Esophagus (tissue), 2 donors: ENCODE results near the gene C1orf21. TPM values are rescaled to one million over a fixed set of nuclear protein-coding genes. Genes with fewer than 3 reads are reported as not detected.

Source experiments
- H3K27ac ChIP-seq, 2 donors: one replicate each; pipeline ENCODE4 v1.5.1; 2013; ENCODE audit warnings: low read depth in 2 of 2, mild to moderate bottlenecking in 2 of 2, inconsistent platforms in 1 of 2, low read length in 1 of 2, moderate library complexity in 1 of 2
- H3K27me3 ChIP-seq, 2 donors: one replicate each; pipeline ENCODE4 v1.6.1; 2013; ENCODE audit warnings: low read length in 2 of 2, control low read depth in 1 of 2, mild to moderate bottlenecking in 1 of 2; ENCODE audit not compliant: insufficient read depth in 2 of 2, control insufficient read depth in 1 of 2
- H3K36me3 ChIP-seq, 2 donors: one replicate each; pipeline ENCODE4 v1.6.1; 2013; ENCODE audit warnings: low read length in 1 of 2; ENCODE audit not compliant: control insufficient read depth in 2 of 2, insufficient read depth in 2 of 2
- H3K4me1 ChIP-seq, 2 donors: one replicate each; pipeline ENCODE4 v1.6.1; 2013; ENCODE audit warnings: low read length in 1 of 2; ENCODE audit not compliant: control insufficient read depth in 2 of 2, insufficient read depth in 2 of 2
- H3K4me3 ChIP-seq, 2 donors: one replicate each; pipeline ENCODE4 v1.5.1; 2013; ENCODE audit warnings: low read length in 2 of 2, mild to moderate bottlenecking in 2 of 2, low read depth in 1 of 2, moderate library complexity in 1 of 2
- H3K9me3 ChIP-seq, 2 donors: one replicate each; pipeline ENCODE4 v1.6.1; 2013; ENCODE audit warnings: mild to moderate bottlenecking in 2 of 2, low read depth in 1 of 2, low read length in 1 of 2, moderate library complexity in 1 of 2; ENCODE audit not compliant: control insufficient read depth in 2 of 2, insufficient read depth in 1 of 2
- WGBS, 2 donors: extraction: QIAGEN DNeasy Blood & Tissue Kit; methylation state at CpG; one replicate each; pipeline ENCODE4 v1.1.7; 2013; 5-methylcytosine and 5-hydroxymethylcytosine counted together
- polyA plus RNA-seq, 2 donors: library from polyadenylated mRNA; stranded (reverse); fragments of 200-250 nt; gene quantifications; one replicate each; pipeline ENCODE4 v1.2.3, GENCODE V29; 2013
- donor health status: healthy with polysubstance abuse.
- donor health status: Bipolar disorder and iron deficiency.

Gene C1orf21
- polyA plus RNA-seq, 2 donors: 26.8 to 29.7 TPM

GRCh38 chr1:184583849-184584248, 197.0 kb downstream of the C1orf21 start:
- Histone ChIP-seq H3K36me3 (no peaks in the 10 kb centered on the region), H3K4me3 (no peak overlapping the region), H3K27ac (no peak overlapping the region), H3K27me3 (no peaks in the 10 kb centered on the region), H3K9me3 (no peaks in the 10 kb centered on the region), H3K4me1 (peaks cover 0 to 2% of the 10 kb centered on the region in 2 donors)
- WGBS, 2 donors: 65 to 67% methylated on average over 5 of the region's 5 CpGs

GRCh38 chr1:184588701-184589100, 201.9 kb downstream of the C1orf21 start:
- Histone ChIP-seq H3K4me3 (no peak overlapping the region), H3K4me1 (peaks cover 0 to 4% of the 10 kb centered on the region in 2 donors), H3K9me3 (no peaks in the 10 kb centered on the region), H3K27ac (no peak overlapping the region), H3K36me3 (no peaks in the 10 kb centered on the region), H3K27me3 (no peaks in the 10 kb centered on the region)
- WGBS, 2 donors: 91 to 95% methylated on average over 3 of the region's 3 CpGs

DNA sequence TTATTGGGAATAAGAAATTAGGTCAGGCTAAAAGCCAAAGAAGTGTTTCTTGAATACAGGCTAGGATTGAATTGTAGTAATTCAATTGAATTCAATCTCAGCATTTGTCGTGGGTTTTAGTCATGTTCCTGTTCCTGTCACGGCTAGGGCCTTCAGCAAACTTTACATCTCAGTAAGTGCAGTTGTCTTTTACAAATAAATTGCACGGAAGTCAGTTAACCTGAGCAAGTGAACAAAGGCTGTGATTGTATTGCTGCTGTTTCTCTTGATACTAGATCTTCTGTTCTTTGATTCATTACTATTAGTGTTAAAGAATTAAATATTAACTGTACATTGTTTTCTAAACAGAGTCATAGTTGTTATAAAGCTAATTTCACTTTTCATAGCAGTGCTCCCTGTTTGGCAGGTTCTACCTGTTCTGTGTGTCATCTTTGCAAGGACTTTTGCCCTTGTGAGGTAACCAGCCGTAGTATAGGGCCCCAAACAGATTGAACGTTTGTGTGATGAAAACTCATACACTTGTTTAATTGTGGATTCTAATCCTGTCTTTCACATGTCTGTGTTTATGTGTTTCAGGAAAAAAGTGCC, 203.4 kb downstream of the C1orf21 start:
- Histone ChIP-seq H3K27ac (peak overlapping the region in 1 of 2 donors; percentile 67), H3K4me3 (no peak overlapping the region), H3K36me3 (no peaks in the 10 kb centered on the region), H3K27me3 (no peaks in the 10 kb centered on the region), H3K9me3 (no peaks in the 10 kb centered on the region), H3K4me1 (peaks cover 0 to 4% of the 10 kb centered on the region in 2 donors)
- WGBS, 2 donors: 29 to 43% methylated on average over 5 of the region's 5 CpGs

GRCh38 chr1:184593597-184593996, 206.8 kb downstream of the C1orf21 start:
- H3K4me1 ChIP-seq: peaks cover 0 to 5% of the 10 kb centered on the region in 2 donors
- H3K27me3 ChIP-seq: no peaks in the 10 kb centered on the region
- WGBS, 2 donors: 87 to 93% methylated on average over 4 of the region's 4 CpGs
- H3K4me3 ChIP-seq: no peak overlapping the region
- H3K27ac ChIP-seq: no peak overlapping the region
- no peaks in the 10 kb centered on the region for H3K9me3 ChIP-seq
- no peaks in the 10 kb centered on the region for H3K36me3 ChIP-seq

GRCh38 chr1:184595596-184595995, 208.8 kb downstream of the C1orf21 start:
- Histone ChIP-seq H3K27ac (no peak overlapping the region), H3K4me3 (no peak overlapping the region), H3K36me3 (no peaks in the 10 kb centered on the region), H3K9me3 (no peaks in the 10 kb centered on the region), H3K27me3 (no peaks in the 10 kb centered on the region), H3K4me1 (peaks cover 0 to 2% of the 10 kb centered on the region in 2 donors)
- WGBS, 2 donors: 81% methylated on average over 7 of the region's 7 CpGs

- H3K9me3 ChIP-seq: no peaks in the 10 kb centered on the region
- H3K27me3 ChIP-seq: no peaks in the 10 kb centered on the region
- 72 to 84% methylated on average over 8 of the region's 8 CpGs for WGBS, 2 donors
- H3K36me3 ChIP-seq: no peaks in the 10 kb centered on the region
- peaks cover 0 to 2% of the 10 kb centered on the region in 2 donors for H3K4me1 ChIP-seq
- no peak overlapping the region for H3K27ac ChIP-seq
- H3K4me3 ChIP-seq: no peak overlapping the region
These were observed 210.3 kb downstream of the C1orf21 start for GRCh38 chr1:184596950-184597645.

DNA sequence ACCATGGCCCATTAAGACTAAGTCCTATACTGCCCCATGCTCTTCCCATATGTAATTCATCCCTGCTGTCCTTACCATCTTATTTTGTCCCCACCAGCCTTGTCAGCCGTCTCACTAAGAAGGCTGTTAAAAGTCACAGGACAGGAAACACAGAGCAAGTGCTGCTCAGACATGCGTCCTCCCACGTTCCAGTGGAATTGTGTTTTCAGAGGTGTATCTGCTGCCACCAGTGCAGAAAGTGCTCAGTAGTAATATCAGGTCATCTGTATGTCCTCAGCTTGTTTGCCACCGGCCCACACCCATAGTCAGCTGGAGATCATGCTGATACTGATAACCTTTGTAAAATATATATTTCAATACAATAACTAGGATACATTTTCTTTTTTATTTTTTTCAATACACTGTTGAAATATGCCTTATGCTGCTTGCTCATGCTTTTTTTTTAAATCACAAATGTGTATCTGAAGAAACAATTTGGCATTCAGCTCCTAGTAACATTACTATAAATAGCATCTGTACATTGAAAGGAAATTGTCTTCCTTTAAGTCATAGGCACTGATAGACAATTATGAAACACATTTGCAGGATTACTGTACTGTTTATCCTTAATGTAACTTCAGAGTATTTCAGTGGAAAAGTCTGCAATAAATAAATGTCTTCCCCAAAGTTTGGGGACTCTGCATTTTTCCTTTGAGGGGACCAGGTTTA, 211.0 kb downstream of the C1orf21 start:
- 59 to 69% methylated on average over 4 of the region's 4 CpGs for WGBS, 2 donors
- Histone ChIP-seq H3K36me3 (no peaks in the 10 kb centered on the region), H3K4me1 (peaks cover 0 to 2% of the 10 kb centered on the region in 2 donors), H3K4me3 (no peak overlapping the region), H3K9me3 (no peaks in the 10 kb centered on the region), H3K27ac (no peak overlapping the region), H3K27me3 (no peaks in the 10 kb centered on the region)

GRCh38 chr1:184598403-184599193, 211.8 kb downstream of the C1orf21 start:
- Histone ChIP-seq H3K27me3 (no peaks in the 10 kb centered on the region), H3K4me1 (peaks cover 0 to 2% of the 10 kb centered on the region in 2 donors), H3K9me3 (no peaks in the 10 kb centered on the region), H3K36me3 (no peaks in the 10 kb centered on the region), H3K4me3 (no peak overlapping the region), H3K27ac (no peak overlapping the region)
- WGBS, 2 donors: 92 to 95% methylated on average over 6 of the region's 6 CpGs

DNA sequence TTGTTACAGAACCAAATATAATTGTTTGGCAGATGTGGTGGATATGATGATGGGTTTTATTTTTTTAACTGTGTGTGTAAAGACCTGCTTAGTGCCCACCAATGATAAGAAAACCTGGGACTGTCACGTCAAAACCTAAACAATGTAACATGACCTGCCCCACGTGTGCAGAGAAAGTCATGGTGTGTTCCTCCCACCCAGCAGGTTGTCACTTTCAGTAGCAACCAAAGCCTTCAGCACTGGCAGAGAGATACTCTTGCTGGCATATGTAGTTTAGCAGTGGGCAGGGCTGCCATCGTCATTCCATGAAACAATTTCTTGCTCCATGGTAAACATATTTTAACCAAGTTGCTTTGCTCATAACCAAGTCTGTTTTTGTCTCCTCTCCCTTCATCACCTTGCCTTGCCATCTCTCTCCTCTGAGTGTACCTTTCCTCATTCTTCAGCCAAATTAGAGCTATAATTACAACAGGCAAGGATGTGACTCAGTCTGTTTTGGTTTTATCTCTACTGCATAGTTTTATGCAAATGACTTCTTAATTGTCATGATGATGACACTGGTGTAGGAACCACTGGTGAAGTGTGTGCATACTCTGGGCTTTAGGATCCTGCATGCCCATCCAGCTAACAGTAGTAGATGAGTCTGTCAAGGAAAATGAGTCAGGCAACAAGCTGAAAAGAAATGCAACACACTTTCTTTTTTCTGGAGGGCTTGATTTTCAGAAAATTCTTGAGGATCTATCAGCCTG, 217.5 kb downstream of the C1orf21 start:
- Histone ChIP-seq H3K4me3 (no peak overlapping the region), H3K4me1 (no peaks in the 10 kb centered on the region), H3K27me3 (no peaks in the 10 kb centered on the region), H3K9me3 (no peaks in the 10 kb centered on the region), H3K36me3 (no peaks in the 10 kb centered on the region), H3K27ac (no peak overlapping the region)
- 81 to 86% methylated on average over 3 of the region's 3 CpGs for WGBS, 2 donors
